Stimulated activated CD4-positive, alpha-beta T cell treated with anti-CD3 and anti-CD28 coated beads, Interleukin-15, amount 100 ng/mL, for 24 hours (primary cell): ENCODE data around the gene PLXNC1.
A peak's percentile ranks its signal among the peaks of the same experiment; 100 is the strongest.
"Not testable (repeated sequence)": the region's sequence is repeated elsewhere in the genome, so short reads cannot be mapped to it uniquely, and the experiment has no call there.

Source experiments
- DNase-seq: peaks from one replicate; pipeline ENCODE4 v3.0.0-alpha.2; 2020

PLXNC1 gene

GRCh38 chr12:94305130-94305957 is 157.0 kb downstream of the PLXNC1 start:
- DNase-seq: peak; percentile 58

DNA sequence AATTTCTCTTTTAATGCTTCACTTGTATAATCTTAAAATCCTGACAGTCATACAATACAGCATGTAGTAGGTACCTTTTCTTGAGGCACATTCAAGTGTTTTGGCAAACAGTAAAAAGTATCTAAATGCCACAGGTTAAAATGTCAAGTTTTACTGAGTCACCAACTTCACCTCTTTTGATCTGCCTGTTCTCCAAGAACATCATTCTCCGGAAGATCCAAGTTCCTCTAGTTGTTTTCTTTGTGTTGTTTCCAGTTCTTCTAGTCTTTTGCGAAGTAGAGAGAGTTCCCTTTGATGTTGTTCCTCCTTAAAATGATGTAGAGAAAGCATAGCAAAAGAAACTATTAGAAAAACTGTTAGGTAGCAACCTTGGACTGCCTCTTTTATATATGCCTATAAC is 160.2 kb downstream of the PLXNC1 start:
- no peak for DNase-seq

DNA sequence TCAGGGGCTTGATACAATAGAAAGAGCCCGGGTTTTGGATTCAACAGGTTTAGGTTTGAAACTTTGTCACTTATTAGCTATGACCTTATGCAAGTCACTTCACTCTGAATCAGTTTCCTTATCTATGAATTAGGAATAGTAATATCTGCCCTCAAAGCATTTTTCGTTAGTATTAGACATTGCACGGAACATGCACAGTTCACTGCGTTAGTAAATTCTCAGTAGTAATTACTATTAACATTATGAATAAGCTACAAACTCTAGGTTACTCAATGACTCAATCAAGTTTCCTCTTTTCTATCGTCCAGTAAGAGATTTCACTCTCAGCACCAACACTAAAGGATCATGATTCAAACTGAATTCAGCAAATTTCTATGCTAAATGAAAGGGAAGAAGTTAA is 161.0 kb downstream of the PLXNC1 start:
- no peak for DNase-seq

GRCh38 chr12:94312378-94312777 is 164.0 kb downstream of the PLXNC1 start:
- no peak for DNase-seq

DNA sequence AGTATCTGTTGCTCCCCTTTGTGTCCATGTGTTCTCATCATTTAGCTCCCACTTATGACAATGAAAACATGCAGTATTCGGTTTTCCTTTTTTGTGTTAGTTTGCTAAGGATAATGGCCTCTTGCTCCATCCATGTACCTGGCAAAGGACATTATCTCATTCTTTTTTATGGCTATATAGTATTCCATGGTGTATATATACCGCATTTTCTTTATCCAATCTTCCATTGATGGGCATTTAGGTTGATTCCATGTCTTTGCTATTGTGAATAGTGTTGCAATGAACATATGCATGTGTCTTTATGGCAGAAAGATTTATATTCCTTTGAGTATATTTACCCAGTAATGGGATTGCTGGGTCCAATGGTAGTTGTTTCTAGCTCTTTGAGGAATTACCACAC is 168.2 kb downstream of the PLXNC1 start:
- not testable (repeated sequence) for DNase-seq

DNA sequence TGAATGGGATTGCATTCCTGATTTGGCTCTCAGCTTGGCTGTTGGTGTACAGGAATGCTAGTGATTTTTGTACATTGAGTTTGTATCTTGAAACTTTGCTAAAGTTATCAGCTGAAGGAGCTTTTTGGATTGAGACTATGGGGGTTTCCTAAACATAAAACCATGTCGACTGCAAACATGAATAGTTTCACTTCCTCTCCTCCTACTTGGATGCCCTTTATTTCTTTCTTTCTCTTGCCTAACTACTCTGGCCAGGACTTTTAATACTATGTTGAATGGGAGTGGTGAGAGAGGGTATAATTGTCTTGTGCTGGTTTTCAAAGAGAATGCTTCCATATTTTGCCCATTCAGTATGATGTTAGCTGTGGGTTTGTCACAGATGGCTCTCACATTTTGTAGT is 169.8 kb downstream of the PLXNC1 start:
- DNase-seq: no peak

DNA sequence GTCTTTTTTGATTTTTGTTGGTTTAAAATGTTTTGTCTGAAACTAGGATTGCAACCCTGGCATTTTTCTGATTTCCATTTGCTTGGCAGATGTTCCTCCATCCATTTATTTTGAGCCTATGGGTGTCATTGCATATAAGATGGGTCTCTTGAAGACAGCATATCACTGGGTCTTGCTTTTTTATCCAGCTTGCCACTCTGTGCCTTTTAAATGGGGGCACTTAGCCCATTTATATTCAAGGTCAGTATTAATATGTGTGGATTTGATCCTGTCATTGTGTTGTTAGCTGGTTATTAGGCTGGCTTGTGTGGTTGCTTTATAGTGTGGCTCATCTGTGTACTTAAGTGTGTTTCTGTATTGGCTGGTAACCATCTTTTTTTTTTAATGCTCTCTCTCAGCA is 171.7 kb downstream of the PLXNC1 start:
- DNase-seq: no peak

DNA sequence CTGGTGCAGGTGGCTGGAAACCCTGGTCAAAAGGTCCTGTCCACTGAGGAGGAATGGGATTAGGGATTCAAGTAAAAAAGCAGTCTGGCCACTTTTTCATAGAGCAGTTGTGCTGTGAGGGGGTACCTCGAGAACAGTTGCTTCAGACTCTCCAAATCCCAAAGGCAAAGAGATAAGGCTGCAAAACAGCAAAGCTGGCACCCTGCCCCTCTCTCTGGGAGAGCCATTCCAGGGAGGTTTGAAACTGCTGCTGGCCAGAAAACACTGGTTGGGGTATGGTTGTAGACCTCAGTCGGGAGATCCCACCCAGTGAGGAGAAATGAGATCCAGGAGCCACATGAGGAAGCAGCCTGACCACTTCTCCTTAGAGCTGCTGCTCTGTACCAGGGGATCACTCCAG is 174.0 kb downstream of the PLXNC1 start:
- DNase-seq: no peak

- DNase-seq: no peak
Observed at GRCh38 chr12:94326234-94326633, 177.9 kb downstream of the PLXNC1 start.

DNA sequence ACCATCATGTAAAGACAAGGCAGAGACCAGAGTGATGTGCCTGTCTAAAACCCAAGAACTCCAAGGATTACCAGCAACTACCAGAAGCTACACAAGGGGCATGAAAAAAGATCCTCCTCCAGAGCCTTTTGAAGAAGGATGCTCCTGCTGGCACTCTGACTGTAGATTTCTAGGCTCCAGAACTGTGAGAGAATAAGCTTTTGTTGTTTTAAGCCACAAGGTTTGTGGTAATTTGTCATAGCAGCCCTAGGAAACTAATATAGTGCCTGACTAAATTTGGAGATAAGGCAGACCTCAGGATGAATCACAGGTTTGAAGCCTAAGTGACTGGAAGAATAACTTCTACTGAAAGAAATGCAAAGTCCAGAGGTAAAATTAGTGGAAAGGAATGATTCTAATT is 178.3 kb downstream of the PLXNC1 start:
- DNase-seq: peak; percentile 14

DNA sequence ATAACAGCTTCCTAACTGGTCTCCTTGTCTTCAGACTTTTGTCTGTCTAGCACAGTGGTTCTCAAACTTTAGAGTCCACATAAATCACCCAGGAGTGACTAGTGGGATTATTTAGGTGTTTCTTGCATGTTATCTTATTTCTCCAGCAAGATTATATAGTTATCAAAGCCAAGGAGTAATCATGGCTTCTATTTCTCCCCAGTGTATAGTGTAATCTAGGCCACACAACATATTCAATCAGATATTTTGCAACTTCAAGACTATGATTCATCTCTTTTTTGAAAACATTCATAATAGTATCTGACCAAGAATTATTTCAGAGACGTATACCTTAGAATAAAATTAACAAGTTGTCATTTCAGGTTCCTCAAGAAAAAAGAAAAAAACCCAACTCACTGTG is 179.4 kb downstream of the PLXNC1 start:
- DNase-seq: no peak

DNA sequence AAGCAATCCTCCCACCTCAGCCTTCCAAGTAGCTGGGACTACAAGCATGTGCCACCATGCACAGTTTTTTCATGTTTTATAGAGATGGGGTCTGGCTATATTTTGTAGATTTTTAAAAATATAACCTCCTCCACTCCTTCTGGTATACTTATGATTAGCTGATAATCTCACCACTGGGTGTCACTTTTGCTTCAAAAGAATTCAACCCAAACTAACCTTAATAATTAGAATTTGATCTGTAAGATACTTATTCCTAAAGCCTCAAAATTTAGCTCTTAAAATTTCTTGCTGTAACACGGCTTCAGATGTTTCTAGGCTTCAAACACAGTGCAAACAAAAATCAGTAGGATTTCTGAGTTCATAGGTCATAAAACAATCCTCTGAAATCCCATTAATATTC is 181.0 kb downstream of the PLXNC1 start:
- no peak for DNase-seq

DNA sequence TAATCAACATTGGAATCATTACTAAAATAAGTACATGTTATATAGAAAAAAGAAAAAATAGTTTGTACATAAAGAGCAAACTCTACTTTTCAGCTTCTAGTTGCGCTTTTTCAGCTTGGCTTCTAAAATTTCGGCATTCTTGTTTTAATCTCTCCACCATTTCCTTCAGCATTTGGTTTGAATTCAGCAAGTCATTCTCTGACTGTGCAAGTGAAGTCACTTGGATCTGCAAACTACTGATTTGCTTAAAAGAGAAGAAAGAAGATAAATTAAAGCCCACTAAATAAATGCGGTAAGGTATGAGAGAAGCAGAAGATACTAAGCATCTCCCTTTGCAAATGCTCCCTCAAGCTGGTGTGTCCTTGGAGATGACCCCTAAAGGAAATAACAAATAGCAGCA is 185.0 kb downstream of the PLXNC1 start:
- no peak for DNase-seq

- DNase-seq: no peak
Observed at GRCh38 chr12:94336211-94336925, 188.0 kb downstream of the PLXNC1 start.

DNA sequence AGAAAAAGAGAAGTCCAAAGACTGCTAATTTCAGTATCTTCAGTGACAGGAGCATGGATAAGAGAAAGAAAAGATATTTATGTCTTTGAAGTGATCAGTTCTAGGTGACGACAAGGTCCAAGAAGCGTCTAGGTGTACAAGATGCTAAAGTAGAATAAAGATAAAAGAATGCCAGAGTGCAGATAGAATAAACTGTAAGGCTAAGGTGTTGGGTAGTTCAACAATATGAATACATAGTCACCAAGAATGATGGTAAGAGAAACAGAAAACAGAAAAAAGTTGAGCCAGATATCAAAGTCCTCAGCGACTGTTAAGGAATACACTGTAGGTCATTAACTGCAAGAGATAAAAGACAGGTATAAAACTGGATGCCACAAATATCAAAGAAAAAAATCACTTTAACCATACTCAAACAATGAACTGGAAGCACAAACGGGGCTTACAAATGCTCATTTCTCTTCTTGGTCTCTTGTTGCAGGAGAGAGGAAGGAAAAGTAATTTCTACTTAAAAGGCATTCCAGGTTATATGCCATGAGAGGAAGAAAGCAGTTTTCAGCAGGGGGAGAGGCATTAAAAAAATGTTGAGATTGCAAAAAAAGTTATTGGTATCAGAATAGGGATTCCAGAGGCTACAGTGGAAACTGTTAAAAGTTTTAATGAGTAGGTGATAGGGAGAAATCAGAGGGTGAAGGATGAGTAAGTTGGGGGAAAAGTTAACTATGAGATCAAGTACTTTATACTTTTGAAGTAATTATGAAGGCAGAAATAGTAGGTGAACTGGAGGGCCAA is 189.8 kb downstream of the PLXNC1 start:
- DNase-seq: no peak

DNA sequence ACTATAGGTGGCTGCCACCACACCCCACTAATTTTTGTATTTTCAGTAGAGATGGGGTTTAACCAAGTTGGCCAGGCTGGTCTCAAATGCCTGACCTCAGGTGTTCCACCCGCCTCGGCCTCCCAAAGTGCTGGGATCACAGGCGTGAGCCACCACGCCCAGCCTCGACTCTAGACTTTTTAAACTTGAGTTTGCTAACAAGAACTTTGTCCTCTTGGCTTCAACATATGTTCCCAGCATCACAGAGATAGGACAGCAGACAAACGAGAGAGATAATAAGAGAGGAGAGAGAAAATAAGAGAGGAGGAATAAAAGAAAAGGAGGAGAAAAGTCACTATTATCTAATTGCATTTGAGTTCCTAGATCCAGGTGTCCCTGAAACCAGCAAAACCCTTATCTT is 192.2 kb downstream of the PLXNC1 start:
- DNase-seq: no peak

DNA sequence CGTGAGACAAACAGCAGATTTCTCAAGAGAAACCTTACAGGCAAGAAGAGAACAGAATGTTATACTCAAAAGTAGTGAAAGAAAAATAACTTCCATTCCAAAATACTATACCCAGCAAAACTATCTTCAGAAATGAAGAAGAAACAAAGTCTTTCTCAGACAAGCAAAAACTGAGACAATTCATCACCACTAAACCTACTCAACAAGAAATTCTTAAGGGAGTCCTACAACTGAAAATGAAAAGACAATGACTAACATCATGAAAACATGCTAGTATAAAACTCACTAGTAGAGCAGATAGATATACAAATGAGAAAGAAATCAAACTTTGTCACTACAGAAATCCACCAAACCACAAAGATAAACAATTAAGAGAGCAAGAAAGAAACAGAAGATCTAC is 204.8 kb downstream of the PLXNC1 start:
- DNase-seq: no peak
